ENCODE results near the gene FOXN3. TPM values are rescaled to one million over a fixed set of nuclear protein-coding genes. Genes with fewer than 3 reads are reported as not detected.
A peak's percentile ranks its signal among the peaks of the same experiment; 100 is the strongest.

The FOXN3 gene
- total RNA-seq, 2 donors from 2014 or later: 61.2 to 84.1 TPM

DNA sequence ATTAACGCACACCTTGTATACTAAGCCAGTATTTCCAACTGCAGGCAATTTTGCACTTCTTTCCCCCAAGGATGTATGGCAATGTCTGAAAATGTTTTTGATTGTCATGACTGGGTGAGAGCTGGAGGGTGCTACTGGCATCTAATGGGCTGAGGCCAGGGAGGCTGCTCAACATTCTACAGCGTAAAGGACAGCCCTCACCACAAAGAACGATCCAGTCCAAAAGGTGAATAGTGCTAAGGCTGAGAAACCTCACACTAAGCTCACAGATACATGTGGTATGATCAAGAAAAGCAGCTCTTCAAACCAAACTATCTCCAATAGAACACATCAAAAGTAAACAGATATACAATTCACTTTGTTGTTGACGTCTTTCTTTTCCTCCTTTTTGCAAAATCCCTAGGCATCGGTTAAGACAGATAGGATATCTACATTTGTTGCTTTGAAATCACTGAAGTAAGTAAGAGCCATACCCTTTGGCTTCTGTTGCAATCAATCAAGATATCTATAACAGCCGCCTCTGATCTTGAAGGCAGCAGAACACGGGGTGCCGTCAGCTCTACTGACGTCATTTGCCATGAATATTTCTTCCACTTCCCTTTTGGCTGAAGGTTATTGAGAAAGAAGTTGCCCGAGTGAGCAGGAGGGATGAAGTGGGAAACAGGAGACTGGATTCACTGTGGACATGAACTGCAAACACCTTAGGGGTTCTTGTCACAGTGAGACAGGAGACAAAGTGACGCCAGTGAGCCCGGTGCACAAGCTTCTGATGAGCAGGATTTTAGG, 218.3 kb downstream of the FOXN3 start:
- H3K9me3 ChIP-seq (ENCODE audit: control insufficient read depth, low read length): peaks cover 5% of the 10 kb centered on the region
- TF ChIP-seq, protein P1, sequence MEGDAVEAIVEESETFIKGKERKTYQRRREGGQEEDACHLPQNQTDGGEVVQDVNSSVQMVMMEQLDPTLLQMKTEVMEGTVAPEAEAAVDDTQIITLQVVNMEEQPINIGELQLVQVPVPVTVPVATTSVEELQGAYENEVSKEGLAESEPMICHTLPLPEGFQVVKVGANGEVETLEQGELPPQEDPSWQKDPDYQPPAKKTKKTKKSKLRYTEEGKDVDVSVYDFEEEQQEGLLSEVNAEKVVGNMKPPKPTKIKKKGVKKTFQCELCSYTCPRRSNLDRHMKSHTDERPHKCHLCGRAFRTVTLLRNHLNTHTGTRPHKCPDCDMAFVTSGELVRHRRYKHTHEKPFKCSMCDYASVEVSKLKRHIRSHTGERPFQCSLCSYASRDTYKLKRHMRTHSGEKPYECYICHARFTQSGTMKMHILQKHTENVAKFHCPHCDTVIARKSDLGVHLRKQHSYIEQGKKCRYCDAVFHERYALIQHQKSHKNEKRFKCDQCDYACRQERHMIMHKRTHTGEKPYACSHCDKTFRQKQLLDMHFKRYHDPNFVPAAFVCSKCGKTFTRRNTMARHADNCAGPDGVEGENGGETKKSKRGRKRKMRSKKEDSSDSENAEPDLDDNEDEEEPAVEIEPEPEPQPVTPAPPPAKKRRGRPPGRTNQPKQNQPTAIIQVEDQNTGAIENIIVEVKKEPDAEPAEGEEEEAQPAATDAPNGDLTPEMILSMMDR (conservative IDR thresholded peaks at IDR 0.05): no peak
- no peak overlapping the region for H3K27ac Mint-ChIP-seq
- H3K9ac ChIP-seq (ENCODE audit: extremely low read depth, low read length, poor library complexity, severe bottlenecking): no peak overlapping the region
- peak; percentile 33 for DNase-seq
- H3K27me3 Mint-ChIP-seq (ENCODE audit: insufficient read depth): no peaks in the 10 kb centered on the region
- peaks cover 15% of the 10 kb centered on the region for H3K36me3 Mint-ChIP-seq (ENCODE audit: low read depth)
- no peaks in the 10 kb centered on the region for H3K4me1 ChIP-seq (ENCODE audit: control insufficient read depth, insufficient read depth, low read length)
- H3K27ac ChIP-seq (ENCODE audit: low read depth, low read length): peak overlapping the region; percentile 49
- H3K4me3 ChIP-seq (ENCODE audit: low read length): no peak overlapping the region
- H3K9me3 Mint-ChIP-seq: no peaks in the 10 kb centered on the region
- H3K4me1 Mint-ChIP-seq: peaks cover 21% of the 10 kb centered on the region
- WGBS, 2 experiments (ENCODE audit: insufficient coverage in 1 of 2, insufficient read length in 1 of 2): 74 to 90% methylated on average over 11 to 12 of the region's 12 CpGs
- H3K27me3 ChIP-seq (ENCODE audit: control insufficient read depth, insufficient read depth, low read length, poor library complexity, severe bottlenecking): no peaks in the 10 kb centered on the region
- H3K36me3 ChIP-seq (ENCODE audit: control insufficient read depth, insufficient read depth, low read length): no peaks in the 10 kb centered on the region
- H3K4me3 Mint-ChIP-seq: no peak overlapping the region

- DNase-seq: no peak
Measured at GRCh38 chr14:89197623-89198022, 219.4 kb downstream of the FOXN3 start.

DNA sequence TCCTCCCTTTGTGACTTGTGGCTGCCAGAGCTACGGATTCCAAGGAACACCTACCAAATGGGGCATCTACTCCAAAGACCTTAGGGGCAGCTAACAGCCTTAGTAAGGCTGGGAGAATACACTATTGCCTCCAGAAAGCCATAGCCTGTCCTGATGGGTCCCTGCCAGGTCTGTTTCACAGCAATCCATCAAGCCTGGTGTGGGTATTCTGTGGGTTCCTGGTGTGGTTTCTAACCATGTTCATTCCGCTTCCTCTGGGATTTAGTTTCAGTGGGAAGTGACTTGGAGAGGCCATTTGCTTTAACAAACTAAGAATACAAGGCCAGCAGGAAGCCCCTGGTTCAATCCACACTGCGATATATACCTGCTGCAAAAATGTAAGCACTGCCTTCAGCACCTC, 220.5 kb downstream of the FOXN3 start:
- Histone ChIP-seq H3K4me3 (ENCODE audit: low read length) (no peak overlapping the region), H3K36me3 (ENCODE audit: control insufficient read depth, insufficient read depth, low read length) (no peaks in the 10 kb centered on the region), H3K9ac (ENCODE audit: extremely low read depth, low read length, poor library complexity, severe bottlenecking) (no peak overlapping the region), H3K4me1 (ENCODE audit: control insufficient read depth, insufficient read depth, low read length) (no peaks in the 10 kb centered on the region), H3K9me3 (ENCODE audit: control insufficient read depth, low read length) (peaks cover 5% of the 10 kb centered on the region), H3K27me3 (ENCODE audit: control insufficient read depth, insufficient read depth, low read length, poor library complexity, severe bottlenecking) (no peaks in the 10 kb centered on the region), H3K27ac (ENCODE audit: low read depth, low read length) (no peak overlapping the region)
- Mint-ChIP-seq H3K9me3 (no peaks in the 10 kb centered on the region), H3K4me3 (no peak overlapping the region), H3K36me3 (ENCODE audit: low read depth) (peaks cover 17% of the 10 kb centered on the region), H3K4me1 (peaks cover 9% of the 10 kb centered on the region), H3K27me3 (ENCODE audit: insufficient read depth) (no peaks in the 10 kb centered on the region), H3K27ac (no peak overlapping the region)
- TF ChIP-seq, protein P1 (conservative IDR thresholded peaks at IDR 0.05): no peak
- no peak for DNase-seq
- 90 to 100% methylated on average over 1 to 3 of the region's 3 CpGs for WGBS, 2 experiments (ENCODE audit: insufficient coverage in 1 of 2, insufficient read length in 1 of 2)

More at GRCh38 chr14:89197623-89198022, 219.4 kb downstream of the FOXN3 start:
- no peaks in the 10 kb centered on the region for H3K27me3 Mint-ChIP-seq (ENCODE audit: insufficient read depth)
- peaks cover 5% of the 10 kb centered on the region for H3K9me3 ChIP-seq (ENCODE audit: control insufficient read depth, low read length)
- H3K4me1 Mint-ChIP-seq: peaks cover 11% of the 10 kb centered on the region
- H3K27ac ChIP-seq (ENCODE audit: low read depth, low read length): no peak overlapping the region
- no peak overlapping the region for H3K9ac ChIP-seq (ENCODE audit: extremely low read depth, low read length, poor library complexity, severe bottlenecking)
- no peaks in the 10 kb centered on the region for H3K4me1 ChIP-seq (ENCODE audit: control insufficient read depth, insufficient read depth, low read length)
- WGBS, 2 experiments (ENCODE audit: insufficient coverage in 1 of 2, insufficient read length in 1 of 2): 94 to 98% methylated on average over 4 of the region's 4 CpGs
- H3K36me3 ChIP-seq (ENCODE audit: control insufficient read depth, insufficient read depth, low read length): no peaks in the 10 kb centered on the region
- H3K4me3 Mint-ChIP-seq: no peak overlapping the region
- no peaks in the 10 kb centered on the region for H3K9me3 Mint-ChIP-seq
- no peak overlapping the region for H3K27ac Mint-ChIP-seq
- no peak overlapping the region for H3K4me3 ChIP-seq (ENCODE audit: low read length)
- no peaks in the 10 kb centered on the region for H3K27me3 ChIP-seq (ENCODE audit: control insufficient read depth, insufficient read depth, low read length, poor library complexity, severe bottlenecking)
- H3K36me3 Mint-ChIP-seq (ENCODE audit: low read depth): peaks cover 17% of the 10 kb centered on the region
- TF ChIP-seq, protein P1 (conservative IDR thresholded peaks at IDR 0.05): no peak
